Gastrocnemius medialis (tissue), 4 donors: ENCODE data around the gene ISG15.

ENCODE experiments used
- POLR2A ChIP-seq, 2 donors: fragments of 450-650 bp; IDR thresholded peaks; one replicate each; pipeline ENCODE4 v1.6.1; 2017; ENCODE audit warnings: antibody characterized with exemption in 2 of 2, mild to moderate bottlenecking in 2 of 2, moderate library complexity in 2 of 2
- TF ChIP-seq, protein P1 (sequence below), 5 experiments: fragments of 450-650 bp in 3 of 5; fragments of 200-600 bp in 2 of 5; sonication (generic) in 2 of 5; IDR thresholded peaks in 4 of 5; conservative IDR thresholded peaks in 1 of 5; 1 replicate in 4 of 5; 2 replicates in 1 of 5; pipeline ENCODE4 v1.5.1; 2016 to 2019; ENCODE audit warnings: antibody characterized with exemption in 5 of 5, mild to moderate bottlenecking in 3 of 5, moderate library complexity in 3 of 5

DNA sequence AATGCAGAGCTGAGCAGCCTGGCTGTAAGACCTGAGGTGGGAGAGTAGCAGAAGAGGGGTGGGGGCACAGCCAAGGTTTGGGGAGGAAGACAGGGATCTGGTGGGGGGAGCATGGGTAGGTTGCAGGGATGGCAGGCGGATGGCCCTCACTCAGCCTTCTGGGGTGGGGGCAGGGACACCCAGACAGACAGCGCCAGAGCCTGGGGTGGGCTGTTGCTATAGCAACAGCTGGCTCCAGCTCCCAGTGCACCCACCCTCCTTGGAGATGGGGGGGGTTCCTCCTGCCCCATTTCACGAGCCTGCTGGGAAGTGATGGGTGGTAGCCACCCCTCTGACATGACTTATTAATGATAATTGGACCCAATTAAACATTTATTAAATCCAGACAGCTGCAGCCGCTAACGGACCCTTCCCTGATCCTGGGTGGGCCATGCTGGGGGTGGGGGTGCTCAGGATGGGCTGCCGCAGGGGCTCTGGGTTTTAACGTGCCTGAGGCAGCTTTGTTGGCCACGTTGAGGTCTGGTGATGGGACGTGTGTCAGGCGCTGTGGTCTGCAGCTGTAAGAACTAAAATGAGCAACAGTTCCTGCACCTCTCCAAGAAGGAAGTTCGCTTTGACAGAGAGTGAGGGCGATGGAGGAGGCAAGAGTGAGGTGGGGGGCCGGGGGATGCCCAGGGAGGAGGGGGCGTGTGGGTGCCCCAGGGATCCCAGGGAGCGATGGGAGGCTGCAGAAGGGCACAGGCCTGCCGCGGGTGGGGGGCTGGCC is 26.0 kb downstream of the ISG15 start:
- TF ChIP-seq, protein P1, sequence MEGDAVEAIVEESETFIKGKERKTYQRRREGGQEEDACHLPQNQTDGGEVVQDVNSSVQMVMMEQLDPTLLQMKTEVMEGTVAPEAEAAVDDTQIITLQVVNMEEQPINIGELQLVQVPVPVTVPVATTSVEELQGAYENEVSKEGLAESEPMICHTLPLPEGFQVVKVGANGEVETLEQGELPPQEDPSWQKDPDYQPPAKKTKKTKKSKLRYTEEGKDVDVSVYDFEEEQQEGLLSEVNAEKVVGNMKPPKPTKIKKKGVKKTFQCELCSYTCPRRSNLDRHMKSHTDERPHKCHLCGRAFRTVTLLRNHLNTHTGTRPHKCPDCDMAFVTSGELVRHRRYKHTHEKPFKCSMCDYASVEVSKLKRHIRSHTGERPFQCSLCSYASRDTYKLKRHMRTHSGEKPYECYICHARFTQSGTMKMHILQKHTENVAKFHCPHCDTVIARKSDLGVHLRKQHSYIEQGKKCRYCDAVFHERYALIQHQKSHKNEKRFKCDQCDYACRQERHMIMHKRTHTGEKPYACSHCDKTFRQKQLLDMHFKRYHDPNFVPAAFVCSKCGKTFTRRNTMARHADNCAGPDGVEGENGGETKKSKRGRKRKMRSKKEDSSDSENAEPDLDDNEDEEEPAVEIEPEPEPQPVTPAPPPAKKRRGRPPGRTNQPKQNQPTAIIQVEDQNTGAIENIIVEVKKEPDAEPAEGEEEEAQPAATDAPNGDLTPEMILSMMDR (IDR thresholded peaks at IDR 0.05 in 4 of 5, conservative IDR thresholded peaks at IDR 0.05 in 1 of 5) = no peak
- TF ChIP-seq POLR2A (IDR thresholded peaks at IDR 0.05) = no peak
